Measurements from ENCODE around the gene MED16. TPM values are rescaled to one million over a fixed set of nuclear protein-coding genes. Genes with fewer than 3 reads are reported as not detected.

Gene MED16
- total RNA-seq, 1 donor from 2014 or later: 36.3 TPM

GRCh38 chr19:928471-929202 lies 35.6 kb upstream of the MED16 start:
- DNase-seq (ENCODE audit: low spot score): no peak
- ATAC-seq: peak; percentile 17

GRCh38 chr19:927780-928401 lies 34.9 kb upstream of the MED16 start:
- ATAC-seq (no peak), DNase-seq (ENCODE audit: low spot score) (no peak)

- no peak for ATAC-seq
- DNase-seq (ENCODE audit: low spot score): no peak
These were observed 34.4 kb upstream of the MED16 start for GRCh38 chr19:927351-927779.

GRCh38 chr19:926589-927350 lies 33.8 kb upstream of the MED16 start:
- DNase-seq (ENCODE audit: low spot score) (peak; percentile 83), ATAC-seq (peak; percentile 53)

GRCh38 chr19:926323-926588 lies 33.3 kb upstream of the MED16 start:
- DNase-seq (ENCODE audit: low spot score) (no peak), ATAC-seq (no peak)

- ATAC-seq (peak; percentile 80), DNase-seq (ENCODE audit: low spot score) (peak; percentile 82)
These were observed 32.7 kb upstream of the MED16 start, which contains the start of gene ARID3A for GRCh38 chr19:925526-926322. Gene ARID3A, plus strand, starts transcription at chr19:926035. Its CDS starts 3,494 bp downstream, at chr19:929529.

GRCh38 chr19:925087-925525 lies 32.1 kb upstream of the MED16 start:
- peak; percentile 61 for ATAC-seq
- no peak for DNase-seq (ENCODE audit: low spot score)

GRCh38 chr19:924553-925086 lies 31.6 kb upstream of the MED16 start:
- no peak for ATAC-seq
- no peak for DNase-seq (ENCODE audit: low spot score)

- DNase-seq (ENCODE audit: low spot score): no peak
- ATAC-seq: peak; percentile 2
These were observed 27.3 kb upstream of the MED16 start for GRCh38 chr19:920051-920864.

- DNase-seq (ENCODE audit: low spot score) (no peak), ATAC-seq (no peak)
These were observed 26.4 kb upstream of the MED16 start for GRCh38 chr19:919199-920050.

- DNase-seq (ENCODE audit: low spot score) (no peak), ATAC-seq (no peak)
These were observed 25.7 kb upstream of the MED16 start for GRCh38 chr19:918481-919198.

GRCh38 chr19:918152-918437 lies 25.1 kb upstream of the MED16 start:
- no peak for ATAC-seq
- no peak for DNase-seq (ENCODE audit: low spot score)

GRCh38 chr19:917323-918151 lies 24.6 kb upstream of the MED16 start, which contains the start of gene KISS1R:
Gene KISS1R, plus strand, starts transcription at chr19:917333. Its CDS starts 170 bp downstream, at chr19:917503.
- peak; percentile 16 for ATAC-seq

GRCh38 chr19:916645-917322 lies 23.8 kb upstream of the MED16 start:
- no peak for ATAC-seq
- no peak for DNase-seq (ENCODE audit: low spot score)

More at GRCh38 chr19:917323-918151, 24.6 kb upstream of the MED16 start, which contains the start of gene KISS1R:
- no peak for DNase-seq (ENCODE audit: low spot score)

GRCh38 chr19:913080-913748 lies 20.2 kb upstream of the MED16 start, which contains the start of gene R3HDM4:
Gene R3HDM4, minus strand, starts transcription at chr19:913219. Its CDS starts 62 bp downstream, at chr19:913157.
- DNase-seq (ENCODE audit: low spot score) (peak; percentile 84), ATAC-seq (peak; percentile 95)
